Measurements from ENCODE around the gene ADCY6. TPM values are rescaled to one million over a fixed set of nuclear protein-coding genes. Genes with fewer than 3 reads are reported as not detected.

Gene ADCY6
- total RNA-seq, 1 donor from 2014 or later: 34.8 TPM

DNA sequence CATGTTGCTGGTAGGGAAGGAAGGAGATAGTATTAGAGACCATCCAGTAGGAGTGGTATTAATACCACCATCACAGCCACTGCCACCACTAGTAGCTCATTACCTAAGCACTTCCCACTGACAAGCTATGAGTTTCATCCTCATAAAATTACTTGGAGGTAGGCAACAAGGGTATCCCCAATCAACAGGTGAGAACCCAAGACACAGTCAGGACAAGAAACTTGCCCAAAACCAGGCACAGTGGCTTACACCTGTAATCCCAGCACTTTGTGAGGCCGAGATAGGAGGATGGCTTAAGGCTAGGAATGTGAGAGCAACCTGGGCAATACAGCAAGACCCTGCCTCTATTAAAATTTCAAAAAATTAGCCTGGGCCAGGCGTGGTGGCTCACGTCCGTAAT is 5.5 kb downstream of the ADCY6 start:
- DNase-seq: no peak

GRCh38 chr12:48782457-48783395 is 6.2 kb downstream of the ADCY6 start:
- no peak for DNase-seq

GRCh38 chr12:48781750-48782456 is 7.0 kb downstream of the ADCY6 start:
- DNase-seq: no peak

- no peak for DNase-seq
These were observed 8.4 kb downstream of the ADCY6 start for GRCh38 chr12:48780381-48781025.

DNA sequence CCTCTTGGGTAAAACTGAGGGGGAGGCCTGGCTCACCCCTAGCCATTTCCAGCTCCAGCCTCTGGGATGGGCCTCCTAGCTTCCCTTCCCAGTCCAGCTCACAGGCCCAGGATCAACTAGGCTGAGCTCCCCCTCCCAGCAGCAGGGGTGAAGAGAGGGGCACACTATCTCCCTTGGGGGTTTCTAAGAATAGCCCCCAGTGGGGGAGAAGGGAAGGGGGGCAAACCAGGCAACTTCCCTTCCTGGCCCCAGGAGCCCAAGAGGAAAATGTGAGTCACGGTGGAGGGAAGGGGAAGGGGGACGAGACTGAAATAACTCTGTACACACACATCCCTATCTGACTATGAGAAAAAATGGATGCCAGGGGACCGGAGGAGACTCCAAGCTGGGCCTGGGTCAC is 9.0 kb downstream of the ADCY6 start:
- DNase-seq: peak; percentile 8

- no peak for DNase-seq
These were observed 11.1 kb downstream of the ADCY6 start for GRCh38 chr12:48777501-48778400.

- DNase-seq: no peak
These were observed 11.9 kb downstream of the ADCY6 start for GRCh38 chr12:48776956-48777355.

DNA sequence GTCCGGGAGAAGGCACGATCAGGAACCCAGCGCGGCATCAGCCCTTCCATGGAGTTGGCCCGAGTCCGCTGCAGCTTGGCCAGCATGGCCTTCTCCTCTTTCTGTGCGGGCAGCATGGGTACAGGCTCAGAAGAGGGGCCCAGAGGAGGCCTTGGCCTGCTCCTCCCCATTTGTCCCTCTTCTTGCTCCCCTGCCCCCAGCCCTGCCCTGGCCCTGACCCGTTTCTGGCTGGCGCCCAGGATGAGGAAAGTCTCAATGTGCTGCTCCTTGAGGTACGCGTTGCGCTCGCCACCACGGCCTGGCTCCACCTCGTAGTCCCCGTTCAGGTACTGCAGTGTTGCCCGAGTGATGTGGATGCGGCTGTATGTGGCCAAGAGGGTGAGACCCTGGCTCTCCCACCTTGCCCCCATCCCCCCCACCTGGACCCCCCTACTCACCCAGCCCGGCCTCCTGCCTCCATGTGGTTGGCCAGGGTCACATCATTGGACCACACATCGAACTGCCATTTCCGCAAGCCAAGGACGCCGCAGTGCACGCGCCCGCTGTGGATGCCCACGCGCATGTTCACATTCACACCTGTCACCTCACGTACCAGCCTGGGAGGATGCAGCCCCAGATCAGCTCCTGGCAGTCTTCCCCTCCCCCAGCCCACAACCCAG is 12.8 kb downstream of the ADCY6 start:
- no peak for DNase-seq

GRCh38 chr12:48775299-48775698 is 13.6 kb downstream of the ADCY6 start:
- DNase-seq: no peak

DNA sequence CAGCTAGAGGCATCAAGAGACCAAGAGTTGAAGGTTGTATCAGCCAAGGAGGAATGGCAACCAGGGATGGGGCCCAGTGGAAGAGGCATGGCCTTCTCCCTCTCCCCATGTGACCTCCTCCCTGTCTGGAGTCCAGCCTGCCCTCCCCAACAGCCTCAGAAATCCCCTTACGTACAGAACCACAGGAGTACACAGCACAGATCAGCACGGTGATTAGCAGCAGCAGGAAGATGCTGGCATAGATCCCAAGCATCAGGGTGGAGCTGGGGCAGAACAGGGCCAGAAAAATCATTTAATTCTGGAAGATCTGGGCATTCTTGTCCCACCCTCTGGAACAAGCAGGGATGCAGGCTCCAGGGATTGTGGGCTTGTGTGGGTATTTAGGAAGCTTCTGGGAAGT is 14.4 kb downstream of the ADCY6 start:
- DNase-seq: no peak

GRCh38 chr12:48773686-48774085 is 15.2 kb downstream of the ADCY6 start:
- DNase-seq: no peak

DNA sequence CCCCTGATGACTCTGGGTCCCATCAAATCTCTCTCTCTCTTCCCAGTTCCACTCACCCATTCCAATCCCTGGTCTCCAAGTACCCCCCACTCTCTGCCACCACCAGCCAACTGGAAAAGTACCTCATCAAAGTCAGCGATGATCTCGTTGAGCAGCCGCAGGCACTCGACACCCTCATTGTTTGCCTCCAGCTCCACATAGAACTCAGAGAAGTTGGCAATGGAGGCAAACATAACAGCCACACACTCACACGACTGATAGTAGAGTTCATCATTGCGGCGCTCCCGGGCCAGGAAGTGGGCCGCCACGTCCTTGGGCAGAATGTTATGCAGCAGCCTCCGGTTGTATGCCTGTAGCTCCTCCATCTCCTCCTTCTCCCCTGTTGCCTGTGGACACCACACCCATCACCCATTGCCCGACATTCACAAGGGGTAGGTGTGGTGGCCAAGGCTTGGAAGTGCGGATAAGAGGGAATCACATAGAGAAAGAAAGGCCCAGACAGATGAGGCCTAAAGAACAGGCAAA is 17.2 kb downstream of the ADCY6 start:
- no peak for DNase-seq

GRCh38 chr12:48770756-48771155 is 18.1 kb downstream of the ADCY6 start:
- DNase-seq: no peak

DNA sequence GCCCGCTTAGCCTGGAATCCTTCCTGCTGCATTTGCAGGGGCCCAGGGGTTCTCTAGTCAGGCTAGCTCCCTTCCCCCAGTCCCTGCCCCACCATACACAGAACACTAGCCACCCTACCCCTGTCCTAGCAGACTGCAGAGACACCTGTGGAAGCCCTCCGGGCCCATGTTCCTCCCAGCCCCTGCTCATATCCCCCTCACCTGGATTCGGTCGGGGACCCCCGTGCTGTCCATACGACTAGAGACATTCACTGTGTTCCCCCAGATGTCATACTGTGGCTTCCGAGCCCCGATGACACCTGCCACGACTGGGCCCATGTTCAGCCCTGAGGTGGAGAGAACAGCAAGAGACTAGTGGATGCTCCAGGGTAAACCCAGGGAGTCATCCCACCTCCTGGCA is 20.2 kb downstream of the ADCY6 start:
- DNase-seq: no peak

- DNase-seq: no peak
These were observed 20.7 kb downstream of the ADCY6 start for GRCh38 chr12:48768147-48768546.

DNA sequence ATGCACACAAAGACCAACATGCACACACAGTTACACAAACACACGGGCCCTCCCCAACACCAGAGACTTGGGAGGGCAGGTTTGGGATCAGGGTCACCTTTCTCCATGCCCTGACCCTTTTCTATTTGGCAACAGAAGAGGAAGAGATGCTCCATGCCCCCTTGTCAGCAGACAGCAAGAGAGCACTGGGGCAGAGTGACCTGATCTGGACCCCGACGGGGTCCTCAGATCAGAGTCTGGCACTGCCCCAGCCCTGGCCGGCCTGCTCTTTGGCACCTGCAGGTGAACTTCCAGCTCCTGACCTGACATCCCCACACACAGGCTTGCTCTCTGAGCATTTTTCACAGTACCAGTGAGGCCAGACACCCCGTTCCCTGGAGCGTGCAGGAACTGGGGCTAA is 21.4 kb downstream of the ADCY6 start:
- DNase-seq: no peak

GRCh38 chr12:48767047-48767446 is 21.8 kb downstream of the ADCY6 start:
- no peak for DNase-seq

DNA sequence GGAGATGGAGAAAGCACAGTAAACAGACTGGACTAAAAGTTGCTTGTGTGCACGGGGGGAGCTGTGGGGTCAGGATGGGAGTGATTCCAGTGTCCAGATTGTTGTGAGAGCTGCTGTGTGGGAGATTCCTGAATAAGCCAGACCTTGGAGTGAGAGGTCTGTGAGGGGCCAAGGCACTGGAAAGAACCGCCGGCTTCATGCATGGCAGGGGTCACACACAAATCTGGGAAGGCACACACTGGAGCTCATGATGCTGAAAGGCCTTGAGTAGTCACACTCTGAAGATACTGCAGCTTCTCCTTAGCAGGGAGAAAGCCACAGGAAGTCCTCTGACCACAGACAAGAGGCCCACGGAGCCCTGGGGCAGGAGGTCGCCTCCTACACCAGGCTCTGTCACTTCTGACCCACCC is 23.1 kb downstream of the ADCY6 start:
- no peak for DNase-seq

GRCh38 chr12:48764521-48764920 is 24.4 kb downstream of the ADCY6 start:
- DNase-seq: no peak

GRCh38 chr12:48758737-48759136 is 30.2 kb downstream of the ADCY6 start:
- DNase-seq: no peak

DNA sequence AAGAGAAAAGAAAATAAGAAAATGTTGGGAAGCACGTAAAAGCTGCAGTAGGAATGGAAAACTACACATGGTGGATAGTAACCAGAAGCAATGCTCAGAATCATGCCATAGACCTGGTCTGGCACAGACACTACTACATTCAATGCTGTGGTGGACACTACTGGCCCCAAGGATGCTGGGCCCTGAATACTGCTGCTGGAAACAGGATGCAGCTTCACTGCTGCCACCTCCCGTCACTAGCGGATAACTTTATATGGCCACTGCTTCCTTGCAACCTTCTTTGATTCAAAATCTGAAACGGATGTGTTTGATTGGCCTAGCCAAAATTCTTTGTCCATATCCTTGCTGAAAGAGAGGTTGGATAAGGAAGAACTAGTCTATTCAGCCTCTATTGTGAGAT is 30.7 kb downstream of the ADCY6 start:
- no peak for DNase-seq

Measured in skin of body (tissue), 2 donors.